Esophagus squamous epithelium (tissue), 4 donors: ENCODE results near the gene DENND1C.

Experiments used
- POLR2A ChIP-seq, 4 donors: fragments of 450-650 bp; IDR thresholded peaks; one replicate each; pipeline ENCODE4 v1.6.1; 2017; ENCODE audit warnings: antibody characterized with exemption in 4 of 4, mild to moderate bottlenecking in 4 of 4, moderate library complexity in 3 of 4
- TF ChIP-seq, protein P1 (sequence below), 6 experiments: fragments of 450-650 bp in 4 of 6; fragments of 200-600 bp in 2 of 6; sonication (generic) in 2 of 6; IDR thresholded peaks; one replicate each; pipeline ENCODE4 v1.5.1; 2016 to 2019; ENCODE audit warnings: antibody characterized with exemption in 6 of 6, mild to moderate bottlenecking in 4 of 6, moderate library complexity in 4 of 6

DNA sequence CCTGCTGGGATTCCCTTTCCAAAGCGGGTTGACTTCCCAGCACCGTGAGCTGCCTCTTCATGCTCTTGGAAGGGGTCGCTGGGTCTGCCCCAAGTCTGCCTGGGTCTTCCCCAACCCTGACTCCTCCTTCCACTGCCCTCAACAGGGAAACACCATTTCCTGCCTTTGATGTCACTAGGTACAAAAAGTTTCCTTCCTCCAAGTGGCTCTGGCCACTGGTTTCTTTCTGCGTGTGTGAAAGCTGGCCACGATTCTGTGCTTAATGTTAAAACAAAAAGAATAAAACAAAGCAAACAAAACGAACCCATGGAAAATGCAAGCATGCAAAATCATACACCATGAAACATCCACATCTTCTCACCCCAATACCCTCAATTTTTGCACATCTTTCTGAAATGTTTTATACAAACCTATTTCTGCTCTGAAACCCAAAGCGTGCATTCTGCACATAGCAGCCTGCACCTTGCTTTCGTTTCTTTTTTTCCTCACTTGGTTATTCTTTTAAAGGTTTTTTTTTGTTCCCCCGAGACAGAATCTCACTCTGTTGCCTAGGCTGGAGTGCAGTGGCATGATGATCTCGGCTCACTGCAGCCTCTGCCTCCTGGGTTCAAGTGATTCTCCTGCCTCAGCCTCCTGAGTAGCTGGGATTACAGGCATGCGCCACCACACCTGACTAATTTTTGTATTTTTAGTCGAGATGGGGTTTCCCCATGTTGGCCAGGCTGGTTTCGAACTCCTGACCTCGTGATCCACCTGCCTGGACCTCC lies 36.7 kb upstream of the DENND1C start:
- TF ChIP-seq, protein P1, sequence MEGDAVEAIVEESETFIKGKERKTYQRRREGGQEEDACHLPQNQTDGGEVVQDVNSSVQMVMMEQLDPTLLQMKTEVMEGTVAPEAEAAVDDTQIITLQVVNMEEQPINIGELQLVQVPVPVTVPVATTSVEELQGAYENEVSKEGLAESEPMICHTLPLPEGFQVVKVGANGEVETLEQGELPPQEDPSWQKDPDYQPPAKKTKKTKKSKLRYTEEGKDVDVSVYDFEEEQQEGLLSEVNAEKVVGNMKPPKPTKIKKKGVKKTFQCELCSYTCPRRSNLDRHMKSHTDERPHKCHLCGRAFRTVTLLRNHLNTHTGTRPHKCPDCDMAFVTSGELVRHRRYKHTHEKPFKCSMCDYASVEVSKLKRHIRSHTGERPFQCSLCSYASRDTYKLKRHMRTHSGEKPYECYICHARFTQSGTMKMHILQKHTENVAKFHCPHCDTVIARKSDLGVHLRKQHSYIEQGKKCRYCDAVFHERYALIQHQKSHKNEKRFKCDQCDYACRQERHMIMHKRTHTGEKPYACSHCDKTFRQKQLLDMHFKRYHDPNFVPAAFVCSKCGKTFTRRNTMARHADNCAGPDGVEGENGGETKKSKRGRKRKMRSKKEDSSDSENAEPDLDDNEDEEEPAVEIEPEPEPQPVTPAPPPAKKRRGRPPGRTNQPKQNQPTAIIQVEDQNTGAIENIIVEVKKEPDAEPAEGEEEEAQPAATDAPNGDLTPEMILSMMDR (IDR thresholded peaks at IDR 0.05) = no peak
- no peak for TF ChIP-seq POLR2A (IDR thresholded peaks at IDR 0.05)
